Gastrocnemius medialis (tissue), 4 donors: Measurements from ENCODE around the gene ALPP.

Source experiments
- CTCF ChIP-seq, 5 experiments: fragments of 450-650 bp in 3 of 5; fragments of 200-600 bp in 2 of 5; sonication (generic) in 2 of 5; IDR thresholded peaks in 4 of 5; conservative IDR thresholded peaks in 1 of 5; 1 replicate in 4 of 5; 2 replicates in 1 of 5; pipeline ENCODE4 v1.5.1; 2016 to 2019; ENCODE audit warnings: antibody characterized with exemption in 5 of 5, mild to moderate bottlenecking in 3 of 5, moderate library complexity in 3 of 5
- POLR2A ChIP-seq, 2 donors: fragments of 450-650 bp; IDR thresholded peaks; one replicate each; pipeline ENCODE4 v1.6.1; 2017; ENCODE audit warnings: antibody characterized with exemption in 2 of 2, mild to moderate bottlenecking in 2 of 2, moderate library complexity in 2 of 2

DNA sequence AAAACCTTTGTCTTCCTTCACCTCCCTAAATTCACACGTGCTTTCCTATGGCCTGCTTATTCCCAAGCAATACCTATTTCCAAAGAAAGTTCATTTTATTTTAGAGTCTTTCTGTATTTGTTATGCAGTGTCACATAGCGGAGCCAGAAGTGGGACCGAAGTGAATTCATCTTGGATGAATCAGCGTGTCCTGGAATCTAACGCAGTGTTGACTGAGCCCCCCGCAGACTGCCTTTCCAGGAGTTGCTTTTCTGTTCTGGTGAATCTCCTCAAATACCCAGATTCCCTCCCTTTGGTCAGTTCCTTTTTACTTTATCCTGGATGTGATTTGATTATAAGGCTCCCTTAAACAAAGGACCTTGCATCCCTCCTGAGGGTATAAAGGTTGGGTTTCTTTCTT is 10.8 kb downstream of the ALPP start:
- TF ChIP-seq POLR2A (IDR thresholded peaks at IDR 0.05): no peak
- TF ChIP-seq CTCF (IDR thresholded peaks at IDR 0.05 in 4 of 5, conservative IDR thresholded peaks at IDR 0.05 in 1 of 5): no peak
